ENCODE results near the gene AUTS2.

The AUTS2 gene

GRCh38 chr7:69612981-69613380 lies 14.7 kb downstream of the AUTS2 start:
- TF ChIP-seq CTCF (IDR thresholded peaks at IDR 0.05; ENCODE audit: poor library complexity, severe bottlenecking) = no peak
- DNase-seq (ENCODE audit: low spot score) (no peak), ATAC-seq (ENCODE audit: low read depth) (no peak)
- Histone ChIP-seq H3K36me3 (ENCODE audit: low read depth) (no peaks in the 10 kb centered on the region), H3K27ac (ENCODE audit: poor library complexity, severe bottlenecking) (no peak overlapping the region), H3K27me3 (ENCODE audit: insufficient read depth, poor library complexity, severe bottlenecking) (no peaks in the 10 kb centered on the region), H3K4me1 (ENCODE audit: insufficient read depth, poor library complexity, severe bottlenecking) (no peaks in the 10 kb centered on the region), H3K9me3 (ENCODE audit: severe bottlenecking) (no peaks in the 10 kb centered on the region), H3K4me3 (ENCODE audit: severe bottlenecking) (no peak overlapping the region)

GRCh38 chr7:69613846-69614245 lies 15.6 kb downstream of the AUTS2 start:
- no peak for DNase-seq (ENCODE audit: low spot score)

DNA sequence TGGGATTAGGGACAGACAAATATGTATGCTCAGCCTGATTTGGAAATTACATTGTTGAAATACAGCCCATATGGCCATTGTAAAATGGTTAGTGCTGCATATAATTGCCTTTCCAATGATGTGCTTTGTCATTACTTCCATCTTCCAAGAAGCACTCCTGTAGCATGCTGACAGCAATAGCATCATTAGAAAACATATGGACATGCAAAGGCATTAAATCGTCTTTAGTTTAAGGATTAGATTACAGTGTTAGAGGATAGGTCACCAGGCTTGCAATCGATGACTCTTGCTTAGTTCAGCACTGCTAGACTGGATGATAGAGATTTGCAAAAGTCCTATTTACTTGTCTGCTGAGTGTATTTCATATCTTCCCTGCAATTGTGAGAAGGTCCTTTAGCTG lies 17.4 kb downstream of the AUTS2 start:
- Histone ChIP-seq H3K4me3 (ENCODE audit: severe bottlenecking) (no peak overlapping the region), H3K9me3 (ENCODE audit: severe bottlenecking) (no peaks in the 10 kb centered on the region), H3K36me3 (ENCODE audit: low read depth) (no peaks in the 10 kb centered on the region), H3K27ac (ENCODE audit: poor library complexity, severe bottlenecking) (no peak overlapping the region), H3K4me1 (ENCODE audit: insufficient read depth, poor library complexity, severe bottlenecking) (no peaks in the 10 kb centered on the region), H3K27me3 (ENCODE audit: insufficient read depth, poor library complexity, severe bottlenecking) (no peaks in the 10 kb centered on the region)
- TF ChIP-seq CTCF (IDR thresholded peaks at IDR 0.05; ENCODE audit: poor library complexity, severe bottlenecking) = no peak
- DNase-seq (ENCODE audit: low spot score) (no peak), ATAC-seq (ENCODE audit: low read depth) (no peak)

More at GRCh38 chr7:69613846-69614245, 15.6 kb downstream of the AUTS2 start:
- no peak for ATAC-seq (ENCODE audit: low read depth)
- Histone ChIP-seq H3K4me1 (ENCODE audit: insufficient read depth, poor library complexity, severe bottlenecking) (no peaks in the 10 kb centered on the region), H3K27ac (ENCODE audit: poor library complexity, severe bottlenecking) (no peak overlapping the region), H3K4me3 (ENCODE audit: severe bottlenecking) (no peak overlapping the region), H3K27me3 (ENCODE audit: insufficient read depth, poor library complexity, severe bottlenecking) (no peaks in the 10 kb centered on the region), H3K9me3 (ENCODE audit: severe bottlenecking) (no peaks in the 10 kb centered on the region), H3K36me3 (ENCODE audit: low read depth) (no peaks in the 10 kb centered on the region)
- no peak for TF ChIP-seq CTCF (IDR thresholded peaks at IDR 0.05; ENCODE audit: poor library complexity, severe bottlenecking)

DNA sequence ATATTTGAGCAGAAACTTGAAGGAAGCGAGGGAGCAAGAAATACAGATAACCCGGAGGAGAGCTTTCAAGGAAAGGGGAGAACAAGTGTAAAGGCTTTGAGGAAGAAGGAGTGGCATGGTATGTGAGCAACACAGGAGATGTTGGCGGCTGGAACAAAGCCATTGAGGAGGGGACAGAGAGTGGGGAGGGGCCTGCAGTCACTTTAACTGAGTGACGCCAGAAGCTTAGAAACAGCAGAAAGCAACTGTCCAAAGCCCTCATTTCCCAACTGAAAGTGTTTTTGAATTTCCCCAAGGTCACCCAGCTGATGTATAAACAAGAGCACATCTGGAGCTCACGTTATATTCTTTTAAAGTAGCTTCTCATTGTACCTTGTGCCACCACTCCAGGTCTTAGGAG lies 19.1 kb downstream of the AUTS2 start:
- no peaks in the 10 kb centered on the region for H3K27me3 ChIP-seq (ENCODE audit: insufficient read depth, poor library complexity, severe bottlenecking)
- H3K4me1 ChIP-seq (ENCODE audit: insufficient read depth, poor library complexity, severe bottlenecking) = no peaks in the 10 kb centered on the region
- DNase-seq (ENCODE audit: low spot score) = no peak
- H3K4me3 ChIP-seq (ENCODE audit: severe bottlenecking) = no peak overlapping the region
- no peak for ATAC-seq (ENCODE audit: low read depth)
- no peaks in the 10 kb centered on the region for H3K36me3 ChIP-seq (ENCODE audit: low read depth)
- H3K27ac ChIP-seq (ENCODE audit: poor library complexity, severe bottlenecking) = no peak overlapping the region
- H3K9me3 ChIP-seq (ENCODE audit: severe bottlenecking) = no peaks in the 10 kb centered on the region
- no peak for TF ChIP-seq CTCF (IDR thresholded peaks at IDR 0.05; ENCODE audit: poor library complexity, severe bottlenecking)

DNA sequence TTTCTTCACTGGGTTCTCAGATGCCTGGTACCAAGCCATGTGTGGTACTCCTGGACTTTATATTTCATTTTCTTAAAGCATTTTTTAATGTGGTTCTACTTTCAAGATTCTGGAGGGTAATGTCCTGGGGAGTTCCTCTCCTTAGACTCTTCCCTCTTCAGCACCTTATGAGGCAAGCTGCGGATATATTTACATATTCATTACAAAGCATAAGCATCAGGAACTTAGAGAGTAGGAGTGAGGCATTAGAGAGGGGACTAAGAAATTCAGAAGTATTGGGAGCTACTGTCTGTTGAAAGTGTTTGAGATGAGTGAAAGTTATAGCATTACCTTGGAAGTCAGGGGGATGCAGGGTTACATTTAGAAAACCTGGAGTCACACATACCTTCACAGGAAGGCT lies 20.8 kb downstream of the AUTS2 start:
- ATAC-seq (ENCODE audit: low read depth) (no peak), DNase-seq (ENCODE audit: low spot score) (no peak)
- Histone ChIP-seq H3K4me3 (ENCODE audit: severe bottlenecking) (no peak overlapping the region), H3K4me1 (ENCODE audit: insufficient read depth, poor library complexity, severe bottlenecking) (no peaks in the 10 kb centered on the region), H3K27me3 (ENCODE audit: insufficient read depth, poor library complexity, severe bottlenecking) (peaks cover 3% of the 10 kb centered on the region), H3K36me3 (ENCODE audit: low read depth) (no peaks in the 10 kb centered on the region), H3K9me3 (ENCODE audit: severe bottlenecking) (no peaks in the 10 kb centered on the region), H3K27ac (ENCODE audit: poor library complexity, severe bottlenecking) (no peak overlapping the region)
- TF ChIP-seq CTCF (IDR thresholded peaks at IDR 0.05; ENCODE audit: poor library complexity, severe bottlenecking) = no peak
